HepG2 (cell line): Measurements from ENCODE around the gene SEC16A. TPM values are rescaled to one million over a fixed set of nuclear protein-coding genes. Genes with fewer than 3 reads are reported as not detected.

Experiments used
- HDAC1 ChIP-seq: sonication (generic); formaldehyde crosslinking; IDR thresholded peaks from 2 replicates; pipeline ENCODE4 v1.5.1; 2020; ENCODE audit warnings: mild to moderate bottlenecking, missing genetic modification reagents
- IRF9 ChIP-seq: sonication (generic); formaldehyde crosslinking; IDR thresholded peaks from 2 replicates; pipeline ENCODE4 v1.8.0; 2022; ENCODE audit warnings: missing genetic modification reagents, mild to moderate bottlenecking, borderline replicate concordance
- LCORL ChIP-seq, 2 experiments: fragments of 450-650 bp in 1 of 2; sonication (generic) in 1 of 2; formaldehyde crosslinking in 1 of 2; IDR thresholded peaks; 2 replicates each; pipeline versions ENCODE4 v1.5.0 to v1.6.1; 2017 to 2020; ENCODE audit warnings: antibody characterized with exemption in 1 of 2, missing genetic modification reagents in 1 of 2
- PAWR ChIP-seq: sonication (generic); formaldehyde crosslinking; IDR thresholded peaks from 2 replicates; pipeline ENCODE4 v1.4.0; 2020; ENCODE audit warnings: missing genetic modification reagents, mild to moderate bottlenecking, borderline replicate concordance
- PBX2 ChIP-seq: IDR thresholded peaks from 2 replicates; pipeline ENCODE4 v1.6.1; 2016; ENCODE audit warnings: control low read depth
- PRMT3 ChIP-seq: sonication (generic); formaldehyde crosslinking; IDR thresholded peaks from 2 replicates; pipeline ENCODE4 v1.8.1; 2022; ENCODE audit warnings: low read depth, mild to moderate bottlenecking, moderate library complexity, missing genetic modification reagents, borderline replicate concordance
- RFXANK ChIP-seq: IDR thresholded peaks from 2 replicates; pipeline ENCODE4 v1.6.1; 2016
- ZNF225 ChIP-seq: sonication (generic); formaldehyde crosslinking; IDR thresholded peaks from 2 replicates; pipeline ENCODE4 v1.4.0; 2020; ENCODE audit warnings: mild to moderate bottlenecking, missing genetic modification reagents
- ZZZ3 ChIP-seq: sonication (generic); formaldehyde crosslinking; IDR thresholded peaks from 2 replicates; pipeline ENCODE4 v1.4.0; 2020; ENCODE audit warnings: missing genetic modification reagents, mild to moderate bottlenecking, borderline replicate concordance
- polyA plus RNA-seq, 8 experiments: library from polyadenylated mRNA; depleted of rRNA in 3 of 8; stranded (reverse) in 7 of 8; unstranded in 1 of 8; fragments of >200 nt; fragmentation: Illumina TruSeq in 4 of 8; extraction: Trizol in 4 of 8; gene quantifications; 2 replicates each; pipeline versions ENCODE4 v1.2.1 to v1.2.3, GENCODE V29; 2011 to 2016; ENCODE audit warnings: low read depth in 4 of 8, missing spikeins in 1 of 8, mixed read lengths in 1 of 8; ENCODE audit not compliant: insufficient read depth in 1 of 8
- total RNA-seq, 5 experiments: library from RNA; depleted of rRNA; stranded (reverse); fragments of >200 nt; fragmentation: Illumina TruSeq; extraction: Trizol; gene quantifications; 2 replicates each; pipeline ENCODE4 v1.2.3, GENCODE V29; 2016; ENCODE audit warnings: low read depth in 1 of 5

The SEC16A gene
- total and polyA plus RNA-seq, 2 of the 13 experiments (the other 11 are each of a cell fraction or from before 2014, with no cell fraction given) = 15.9 to 18.9 TPM

- TF ChIP-seq HDAC1 (CRISPR knock-in tag) (peak; percentile 73), PRMT3 (CRISPR knock-in tag) (no peak), ZNF225 (no peak), IRF9 (CRISPR knock-in tag) (no peak), ZZZ3 (CRISPR knock-in tag) (no peak), RFXANK (CRISPR knock-in tag) (0 out of 2 replicates have a peak, but pooled peaks have one; percentile 14), PAWR (CRISPR knock-in tag) (no peak), PBX2 (no peak), LCORL (IDR thresholded peaks at IDR 0.05) (no peak), LCORL (CRISPR knock-in tag; IDR thresholded peaks at IDR 0.05) (0 out of 2 replicates have a peak, but pooled peaks have one; percentile 33)
Measured at GRCh38 chr9:136482793-136483588, at the start of gene SEC16A (continued).
